Central memory CD8-positive, alpha-beta T cell (primary cell): Measurements from ENCODE around the gene PROCR.
"Not testable (repeated sequence)": the region's sequence is repeated elsewhere in the genome, so short reads cannot be mapped to it uniquely, and the experiment has no call there.

Source experiments
- ATAC-seq: fragments of 150-1000 bp; cut with Tn5 transposase; replicated peaks from 2 replicates; pipeline ENCODE4 v1.10.0; 2022; ENCODE audit warnings: mild to moderate bottlenecking, moderate FRiP score, moderate number of reproducible peaks; ENCODE audit not compliant: poor library complexity, severe bottlenecking; ENCODE audit errors: extremely low read depth
- DNase-seq, 2 donors: peaks; one replicate each; pipeline ENCODE4 v3.0.0; 2021; ENCODE audit warnings: low spot score in 2 of 2
- H3K27ac Mint-ChIP-seq: one replicate; pipeline ENCODE4 v1.8.0; 2022; ENCODE audit warnings: low read depth, mild to moderate bottlenecking, moderate library complexity, mixed read lengths
- H3K27me3 Mint-ChIP-seq: one replicate; pipeline ENCODE4 v1.8.0; 2022; ENCODE audit warnings: mixed read lengths
- H3K36me3 Mint-ChIP-seq: one replicate; pipeline ENCODE4 v1.8.0; 2022; ENCODE audit warnings: mild to moderate bottlenecking, moderate library complexity, mixed read lengths; ENCODE audit not compliant: insufficient read depth
- H3K4me1 Mint-ChIP-seq: one replicate; pipeline ENCODE4 v1.8.0; 2022; ENCODE audit warnings: mixed read lengths
- H3K4me3 Mint-ChIP-seq: one replicate; pipeline ENCODE4 v1.8.0; 2022; ENCODE audit warnings: mild to moderate bottlenecking, moderate library complexity, mixed read lengths
- H3K9me3 Mint-ChIP-seq: one replicate; pipeline ENCODE4 v1.8.0; 2022; ENCODE audit warnings: mixed read lengths

The PROCR gene

GRCh38 chr20:35168701-35169409 lies 3.0 kb upstream of the PROCR start:
- H3K9me3 Mint-ChIP-seq, H3K27ac Mint-ChIP-seq: not testable (repeated sequence)

GRCh38 chr20:35171438-35171752 lies 477 bp upstream of the PROCR start:
- H3K4me1 Mint-ChIP-seq, result peaks cover 25% of the 10 kb centered on the region
- H3K27ac Mint-ChIP-seq, result peak overlapping the region; percentile 88
- H3K9me3 Mint-ChIP-seq, result no peaks in the 10 kb centered on the region
- no peaks in the 10 kb centered on the region for H3K27me3 Mint-ChIP-seq
- DNase-seq (no peak), ATAC-seq (no peak)
- peaks cover 1% of the 10 kb centered on the region for H3K36me3 Mint-ChIP-seq
- H3K4me3 Mint-ChIP-seq, result peak overlapping the region; percentile 65

More at GRCh38 chr20:35168701-35169409, 3.0 kb upstream of the PROCR start:
- peaks cover 19% of the 10 kb centered on the region for H3K4me1 Mint-ChIP-seq
- not testable (repeated sequence) for ATAC-seq, H3K4me3 Mint-ChIP-seq, H3K36me3 Mint-ChIP-seq, DNase-seq, H3K27me3 Mint-ChIP-seq

GRCh38 chr20:35172434-35172806 lies 548 bp downstream of the PROCR start:
- peaks cover 25% of the 10 kb centered on the region for H3K4me1 Mint-ChIP-seq
- H3K36me3 Mint-ChIP-seq, result peaks cover 1% of the 10 kb centered on the region
- DNase-seq (no peak), ATAC-seq (no peak)
- H3K9me3 Mint-ChIP-seq, result no peaks in the 10 kb centered on the region
- H3K27ac Mint-ChIP-seq, result peak overlapping the region; percentile 88
- H3K4me3 Mint-ChIP-seq, result peak overlapping the region; percentile 65
- H3K27me3 Mint-ChIP-seq, result no peaks in the 10 kb centered on the region

- Mint-ChIP-seq H3K4me3 (no peak overlapping the region), H3K9me3 (no peaks in the 10 kb centered on the region), H3K36me3 (peaks cover 1% of the 10 kb centered on the region), H3K27ac (peak overlapping the region; percentile 32), H3K27me3 (no peaks in the 10 kb centered on the region), H3K4me1 (peaks cover 25% of the 10 kb centered on the region)
- ATAC-seq, result no peak
- DNase-seq, result no peak
Observed at GRCh38 chr20:35173576-35174192, 1.8 kb downstream of the PROCR start.

- H3K27me3 Mint-ChIP-seq, result no peaks in the 10 kb centered on the region
- DNase-seq, result no peak
- H3K36me3 Mint-ChIP-seq, result peaks cover 1% of the 10 kb centered on the region
- no peak for ATAC-seq
- no peak overlapping the region for H3K27ac Mint-ChIP-seq
- H3K4me1 Mint-ChIP-seq, result peaks cover 25% of the 10 kb centered on the region
- no peaks in the 10 kb centered on the region for H3K9me3 Mint-ChIP-seq
- no peak overlapping the region for H3K4me3 Mint-ChIP-seq
Observed at GRCh38 chr20:35174458-35175216, 2.8 kb downstream of the PROCR start.

- no peak for ATAC-seq
- DNase-seq, result no peak
- Mint-ChIP-seq H3K9me3 (no peaks in the 10 kb centered on the region), H3K27me3 (no peaks in the 10 kb centered on the region), H3K4me3 (no peak overlapping the region), H3K36me3 (peaks cover 1% of the 10 kb centered on the region), H3K27ac (no peak overlapping the region), H3K4me1 (peaks cover 25% of the 10 kb centered on the region)
Observed at GRCh38 chr20:35176132-35176531, 4.3 kb downstream of the PROCR start.

GRCh38 chr20:35179292-35180212 lies 7.7 kb downstream of the PROCR start:
- Mint-ChIP-seq H3K4me1 (no peaks in the 10 kb centered on the region), H3K4me3 (no peak overlapping the region), H3K36me3 (no peaks in the 10 kb centered on the region), H3K27me3 (no peaks in the 10 kb centered on the region), H3K27ac (no peak overlapping the region), H3K9me3 (no peaks in the 10 kb centered on the region)
- ATAC-seq (no peak), DNase-seq (no peak)

- DNase-seq (no peak), ATAC-seq (no peak)
Observed at GRCh38 chr20:35180266-35180665, 8.4 kb downstream of the PROCR start.

GRCh38 chr20:35181731-35182130 lies 9.9 kb downstream of the PROCR start:
- no peak for DNase-seq
- no peaks in the 10 kb centered on the region for H3K9me3 Mint-ChIP-seq
- H3K36me3 Mint-ChIP-seq, result no peaks in the 10 kb centered on the region
- no peaks in the 10 kb centered on the region for H3K4me1 Mint-ChIP-seq
- no peak overlapping the region for H3K27ac Mint-ChIP-seq
- H3K27me3 Mint-ChIP-seq, result no peaks in the 10 kb centered on the region
- ATAC-seq, result no peak
- H3K4me3 Mint-ChIP-seq, result no peak overlapping the region

More at GRCh38 chr20:35180266-35180665, 8.4 kb downstream of the PROCR start:
- H3K9me3 Mint-ChIP-seq, result no peaks in the 10 kb centered on the region
- no peaks in the 10 kb centered on the region for H3K36me3 Mint-ChIP-seq
- no peaks in the 10 kb centered on the region for H3K27me3 Mint-ChIP-seq
- H3K4me3 Mint-ChIP-seq, result no peak overlapping the region
- no peaks in the 10 kb centered on the region for H3K4me1 Mint-ChIP-seq
- no peak overlapping the region for H3K27ac Mint-ChIP-seq

- not testable (repeated sequence) for DNase-seq, H3K36me3 Mint-ChIP-seq, ATAC-seq, H3K27ac Mint-ChIP-seq, H3K9me3 Mint-ChIP-seq, H3K4me1 Mint-ChIP-seq, H3K4me3 Mint-ChIP-seq, H3K27me3 Mint-ChIP-seq
Observed at GRCh38 chr20:35186691-35187289, 14.9 kb downstream of the PROCR start.

GRCh38 chr20:35187584-35188190 lies 15.8 kb downstream of the PROCR start:
- Mint-ChIP-seq H3K4me1 (no peaks in the 10 kb centered on the region), H3K4me3 (no peak overlapping the region), H3K36me3 (peaks cover 4% of the 10 kb centered on the region), H3K27me3 (no peaks in the 10 kb centered on the region), H3K9me3 (no peaks in the 10 kb centered on the region), H3K27ac (no peak overlapping the region)
- no peak for ATAC-seq
- DNase-seq, result no peak

- H3K4me1 Mint-ChIP-seq, H3K27me3 Mint-ChIP-seq, ATAC-seq, H3K4me3 Mint-ChIP-seq, H3K9me3 Mint-ChIP-seq, H3K36me3 Mint-ChIP-seq, DNase-seq, H3K27ac Mint-ChIP-seq: not testable (repeated sequence)
Observed at GRCh38 chr20:35189223-35189622, 17.4 kb downstream of the PROCR start.
